Tibial nerve (tissue), 4 donors: ENCODE measurements around the gene SLC25A34. TPM values are rescaled to one million over a fixed set of nuclear protein-coding genes. Genes with fewer than 3 reads are reported as not detected.
A peak's percentile ranks its signal among the peaks of the same experiment; 100 is the strongest.

ENCODE experiments used
- DNase-seq, 2 donors: peaks; one replicate each; pipeline ENCODE4 v3.0.0-alpha.2; 2019; ENCODE audit warnings: low spot score in 2 of 2
- H3K27ac ChIP-seq, 4 donors: fragments of 200-600 bp; sonication (generic) in 3 of 4; one replicate each; pipeline ENCODE4 v1.5.1; 2017 to 2019; ENCODE audit warnings: mild to moderate bottlenecking in 1 of 4
- H3K27me3 ChIP-seq, 2 donors: fragments of 200-600 bp; sonication (generic) in 1 of 2; one replicate each; pipeline versions ENCODE4 v1.5.1 to v1.6.0; 2017 to 2019
- H3K36me3 ChIP-seq, 3 donors: fragments of 200-600 bp; sonication (generic); one replicate each; pipeline ENCODE4 v1.5.1; 2018 to 2019
- H3K4me1 ChIP-seq, 4 donors: fragments of 200-600 bp; sonication (generic) in 3 of 4; one replicate each; pipeline ENCODE4 v1.5.1; 2017 to 2019
- H3K4me3 ChIP-seq, 4 donors: fragments of 200-600 bp; sonication (generic) in 3 of 4; one replicate each; pipeline ENCODE4 v1.5.1; 2017 to 2019; ENCODE audit warnings: mild to moderate bottlenecking in 1 of 4, moderate library complexity in 1 of 4
- H3K9me3 ChIP-seq, 4 donors: fragments of 200-600 bp; sonication (generic) in 3 of 4; one replicate each; pipeline ENCODE4 v1.5.1; 2017 to 2019
- EP300 ChIP-seq, 2 donors: sonication (generic); formaldehyde crosslinking; IDR thresholded peaks; one replicate each; pipeline ENCODE4 v1.6.1; 2017; ENCODE audit warnings: antibody characterized with exemption in 2 of 2, mild to moderate bottlenecking in 1 of 2
- POLR2A ChIP-seq, 2 donors: fragments of 450-650 bp; IDR thresholded peaks; one replicate each; pipeline ENCODE4 v1.6.1; 2017; ENCODE audit warnings: antibody characterized with exemption in 2 of 2, mild to moderate bottlenecking in 2 of 2, moderate library complexity in 2 of 2
- WGBS, 2 donors: methylation state at CpG; one replicate each; pipeline ENCODE4 v1.1.5; 2018; 5-methylcytosine and 5-hydroxymethylcytosine counted together
- total RNA-seq, 4 donors: library from RNA; depleted of rRNA; stranded (reverse); fragments of >200 nt; gene quantifications; one replicate each; pipeline ENCODE4 v1.1.0, GENCODE V29; 2016
- TF ChIP-seq, protein P1 (sequence below), 5 experiments: fragments of 200-600 bp in 3 of 5; fragments of 450-650 bp in 2 of 5; sonication (generic) in 3 of 5; IDR thresholded peaks; one replicate each; pipeline ENCODE4 v1.5.1; 2016 to 2019; ENCODE audit warnings: antibody characterized with exemption in 5 of 5, mild to moderate bottlenecking in 3 of 5, moderate library complexity in 2 of 5

Gene SLC25A34
- total RNA-seq, 4 donors from 2014 or later = 2.8 to 23.7 (median 3.3) TPM

DNA sequence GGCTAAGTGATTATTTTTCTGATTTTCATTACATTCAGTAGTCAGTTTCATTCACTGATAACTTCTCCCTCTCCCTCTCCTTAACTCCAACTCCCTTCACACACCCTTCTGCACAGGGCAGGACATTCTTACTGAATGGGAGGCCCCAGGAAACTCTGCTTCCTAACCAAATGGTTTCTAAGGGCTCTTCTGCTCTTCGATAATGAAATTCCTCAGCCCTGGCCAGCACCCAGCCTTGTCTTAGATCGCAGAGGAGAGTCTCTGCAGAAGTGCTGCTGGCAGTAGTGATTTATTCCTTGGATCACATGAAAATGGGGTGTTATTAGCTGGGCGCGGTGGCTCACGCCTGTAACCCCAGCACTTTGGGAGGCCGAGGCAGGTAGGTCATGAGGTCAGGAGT lies 35.5 kb upstream of the SLC25A34 start:
- no peak for TF ChIP-seq POLR2A (IDR thresholded peaks at IDR 0.05)
- no peak for TF ChIP-seq EP300 (IDR thresholded peaks at IDR 0.05)
- TF ChIP-seq, protein P1, sequence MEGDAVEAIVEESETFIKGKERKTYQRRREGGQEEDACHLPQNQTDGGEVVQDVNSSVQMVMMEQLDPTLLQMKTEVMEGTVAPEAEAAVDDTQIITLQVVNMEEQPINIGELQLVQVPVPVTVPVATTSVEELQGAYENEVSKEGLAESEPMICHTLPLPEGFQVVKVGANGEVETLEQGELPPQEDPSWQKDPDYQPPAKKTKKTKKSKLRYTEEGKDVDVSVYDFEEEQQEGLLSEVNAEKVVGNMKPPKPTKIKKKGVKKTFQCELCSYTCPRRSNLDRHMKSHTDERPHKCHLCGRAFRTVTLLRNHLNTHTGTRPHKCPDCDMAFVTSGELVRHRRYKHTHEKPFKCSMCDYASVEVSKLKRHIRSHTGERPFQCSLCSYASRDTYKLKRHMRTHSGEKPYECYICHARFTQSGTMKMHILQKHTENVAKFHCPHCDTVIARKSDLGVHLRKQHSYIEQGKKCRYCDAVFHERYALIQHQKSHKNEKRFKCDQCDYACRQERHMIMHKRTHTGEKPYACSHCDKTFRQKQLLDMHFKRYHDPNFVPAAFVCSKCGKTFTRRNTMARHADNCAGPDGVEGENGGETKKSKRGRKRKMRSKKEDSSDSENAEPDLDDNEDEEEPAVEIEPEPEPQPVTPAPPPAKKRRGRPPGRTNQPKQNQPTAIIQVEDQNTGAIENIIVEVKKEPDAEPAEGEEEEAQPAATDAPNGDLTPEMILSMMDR (IDR thresholded peaks at IDR 0.05) = no peak
- peaks cover 0 to 81% (median 44%) of the 10 kb centered on the region in 4 donors for H3K4me1 ChIP-seq
- H3K4me3 ChIP-seq = no peak overlapping the region
- peak overlapping the region in 2 of 4 donors; percentile 57 to 97 for H3K27ac ChIP-seq
- no peaks in the 10 kb centered on the region for H3K9me3 ChIP-seq
- DNase-seq = no peak
- no peaks in the 10 kb centered on the region for H3K27me3 ChIP-seq
- H3K36me3 ChIP-seq = peaks cover 0 to 7% (median 0%) of the 10 kb centered on the region in 3 donors
- 66 to 74% methylated on average over 6 of the region's 6 CpGs for WGBS, 2 donors

DNA sequence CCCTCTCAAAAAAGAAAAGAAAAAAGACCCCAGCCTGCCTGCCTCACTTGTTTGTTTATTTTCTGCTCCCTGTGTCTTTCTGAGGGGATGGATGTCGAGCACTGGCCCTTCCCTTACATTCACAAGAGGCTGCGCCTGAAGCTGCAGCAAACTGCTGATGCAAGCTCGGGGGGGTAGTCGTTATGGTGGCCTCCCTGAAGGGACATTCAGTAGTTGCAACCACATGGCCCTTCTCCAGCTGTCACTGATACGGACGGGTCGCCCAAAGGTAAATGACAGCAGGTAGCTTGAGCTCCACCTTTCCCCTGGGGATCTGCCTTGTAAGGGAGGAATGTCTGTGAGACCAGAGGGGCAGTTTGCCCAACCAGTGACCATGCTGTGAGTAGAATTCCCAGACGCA lies 34.3 kb upstream of the SLC25A34 start:
- Histone ChIP-seq H3K4me1 (peaks cover 0 to 76% (median 42%) of the 10 kb centered on the region in 4 donors), H3K27ac (peak overlapping the region in 2 of 4 donors; percentile 97), H3K4me3 (no peak overlapping the region), H3K9me3 (no peaks in the 10 kb centered on the region), H3K27me3 (no peaks in the 10 kb centered on the region), H3K36me3 (no peaks in the 10 kb centered on the region)
- no peak for DNase-seq
- TF ChIP-seq EP300 (IDR thresholded peaks at IDR 0.05) = no peak
- TF ChIP-seq POLR2A (IDR thresholded peaks at IDR 0.05) = no peak
- TF ChIP-seq, protein P1 (IDR thresholded peaks at IDR 0.05) = no peak
- WGBS, 2 donors = 82 to 86% methylated on average over 5 to 8 of the region's 8 CpGs

DNA sequence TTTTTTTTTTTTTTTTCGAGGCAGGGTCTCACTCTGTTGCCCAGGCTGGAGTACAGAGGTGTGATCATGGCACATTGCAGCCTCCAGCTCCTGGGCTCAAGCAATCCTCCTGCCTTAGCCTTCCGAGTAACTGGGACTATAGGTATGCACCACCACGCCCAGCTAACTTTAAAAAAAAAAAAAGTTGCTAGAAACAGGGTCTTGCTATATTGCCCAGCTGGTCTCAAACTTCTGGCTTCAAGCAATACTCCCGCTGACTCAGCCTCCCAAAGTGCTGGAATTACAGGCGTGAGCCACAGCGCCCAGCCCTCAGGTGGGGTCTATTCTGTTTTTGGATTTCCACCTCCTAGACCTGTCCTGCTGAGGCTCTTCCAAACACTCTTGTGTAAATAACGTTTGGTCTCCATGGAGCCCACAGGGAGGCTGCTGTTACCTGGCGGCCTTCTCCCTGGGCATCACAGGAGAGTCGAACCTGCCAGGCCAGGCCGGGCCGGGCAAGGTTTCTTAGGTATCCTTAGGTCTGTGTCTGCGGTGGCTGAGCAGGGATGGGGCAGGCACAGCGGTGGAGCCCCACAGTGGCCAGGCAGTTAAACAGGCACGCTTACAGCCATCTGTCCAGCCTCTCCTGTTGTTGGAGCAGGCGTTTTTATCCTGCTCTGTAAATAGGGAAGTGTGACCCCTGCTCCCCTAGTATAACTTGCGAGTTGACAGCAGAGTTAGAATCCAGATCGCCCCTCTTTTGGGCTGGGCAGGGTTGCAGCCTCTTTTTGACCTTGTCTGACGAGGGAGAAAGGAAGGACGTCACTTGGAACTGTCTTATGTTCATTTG lies 33.1 kb upstream of the SLC25A34 start:
- no peaks in the 10 kb centered on the region for H3K36me3 ChIP-seq
- no peaks in the 10 kb centered on the region for H3K27me3 ChIP-seq
- peaks cover 0 to 72% (median 31%) of the 10 kb centered on the region in 4 donors for H3K4me1 ChIP-seq
- H3K9me3 ChIP-seq = no peaks in the 10 kb centered on the region
- TF ChIP-seq, protein P1 (IDR thresholded peaks at IDR 0.05) = peak in 2 of 5 experiments; percentile 10 to 23
- TF ChIP-seq EP300 (IDR thresholded peaks at IDR 0.05) = no peak
- peak overlapping the region in 2 of 4 donors; percentile 7 to 9 for H3K4me3 ChIP-seq
- 60 to 65% methylated on average over 16 to 19 of the region's 19 CpGs for WGBS, 2 donors
- DNase-seq = peak in 1 of 2 donors; percentile 31
- peak overlapping the region; percentile 85 to 97 (median 94) for H3K27ac ChIP-seq

DNA sequence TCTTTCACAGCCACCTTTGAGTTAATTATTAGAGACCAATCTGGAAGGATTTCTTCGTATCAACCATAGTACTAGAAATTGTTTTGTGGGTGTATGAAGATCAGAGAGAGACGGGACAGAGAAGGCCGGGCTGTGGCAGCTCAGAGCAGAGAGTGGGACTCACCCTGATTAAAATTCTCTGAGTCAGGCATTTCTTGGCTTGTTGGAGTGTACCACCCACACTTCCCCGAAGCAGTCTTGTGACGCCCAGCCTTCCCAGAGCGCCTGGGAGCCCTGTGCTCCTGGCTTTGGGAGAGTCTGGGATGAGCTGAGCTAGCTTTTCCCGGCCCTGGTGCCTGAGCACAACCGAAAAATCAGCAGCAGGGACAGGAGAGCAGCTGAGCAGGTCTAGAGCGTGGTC lies 32.5 kb upstream of the SLC25A34 start:
- H3K27me3 ChIP-seq = no peaks in the 10 kb centered on the region
- H3K4me1 ChIP-seq = peaks cover 0 to 71% (median 29%) of the 10 kb centered on the region in 4 donors
- H3K36me3 ChIP-seq = no peaks in the 10 kb centered on the region
- TF ChIP-seq EP300 (IDR thresholded peaks at IDR 0.05) (peak; percentile 89 to 98), POLR2A (IDR thresholded peaks at IDR 0.05) (peak; percentile 69 to 89)
- TF ChIP-seq, protein P1 (IDR thresholded peaks at IDR 0.05) = no peak
- WGBS, 2 donors = 19 to 21% methylated on average over 9 of the region's 9 CpGs
- peak; percentile 60 to 82 for DNase-seq
- no peaks in the 10 kb centered on the region for H3K9me3 ChIP-seq
- H3K4me3 ChIP-seq = peak overlapping the region in 2 of 4 donors; percentile 7 to 9
- H3K27ac ChIP-seq = peak overlapping the region; percentile 85 to 97 (median 94)

DNA sequence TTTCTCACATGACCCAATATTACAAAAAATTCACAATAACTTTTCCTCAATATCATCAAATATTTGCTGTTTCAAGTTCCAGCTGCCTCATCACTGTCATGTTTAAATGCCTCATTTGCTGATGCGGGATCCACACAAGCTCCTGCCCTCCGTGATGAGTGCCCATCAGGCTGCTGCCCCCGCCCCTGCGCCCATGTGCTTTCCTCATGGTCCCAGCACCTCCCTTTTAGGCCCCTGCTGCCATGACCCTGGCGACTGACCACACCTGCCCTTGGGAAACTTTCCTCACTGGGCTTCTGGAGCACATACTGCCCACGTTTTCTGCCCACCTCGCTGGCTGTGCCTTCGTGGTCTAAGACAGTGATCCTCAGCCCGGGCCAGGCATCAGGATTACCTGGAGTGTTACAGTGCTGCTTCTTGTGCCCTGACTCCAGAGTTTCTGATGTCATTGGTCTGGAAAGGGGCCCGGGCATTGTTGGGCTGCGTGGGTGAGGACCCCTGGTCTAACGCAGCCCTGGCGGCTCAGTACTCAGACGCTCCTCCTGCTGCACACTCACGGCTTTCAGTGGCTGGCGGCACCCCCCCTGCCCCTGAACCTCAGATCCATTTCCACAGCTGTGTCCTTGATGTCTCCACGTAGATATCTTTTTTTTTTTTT lies 31.4 kb upstream of the SLC25A34 start:
- no peaks in the 10 kb centered on the region for H3K27me3 ChIP-seq
- no peaks in the 10 kb centered on the region for H3K36me3 ChIP-seq
- DNase-seq = no peak
- TF ChIP-seq, protein P1 (IDR thresholded peaks at IDR 0.05) = no peak
- TF ChIP-seq EP300 (IDR thresholded peaks at IDR 0.05) = peak in 1 of 2 donors; percentile 8
- H3K27ac ChIP-seq = peak overlapping the region; percentile 85 to 97 (median 94)
- no peak overlapping the region for H3K4me3 ChIP-seq
- no peaks in the 10 kb centered on the region for H3K9me3 ChIP-seq
- peaks cover 0 to 77% (median 29%) of the 10 kb centered on the region in 4 donors for H3K4me1 ChIP-seq
- 76 to 77% methylated on average over 17 of the region's 17 CpGs for WGBS, 2 donors
